SH-SY5Y (cell line): ENCODE measurements around the gene TBCCD1.

Experiments used
- GATA2 ChIP-seq: IDR thresholded peaks from 2 replicates; pipeline ENCODE4 v1.6.1; 2011; ENCODE audit warnings: mild to moderate bottlenecking, low read depth, low read length
- GATA3 ChIP-seq: IDR thresholded peaks from 2 replicates; pipeline ENCODE4 v1.6.1; 2011; ENCODE audit warnings: low read depth, mild to moderate bottlenecking, low read length, moderate library complexity

DNA sequence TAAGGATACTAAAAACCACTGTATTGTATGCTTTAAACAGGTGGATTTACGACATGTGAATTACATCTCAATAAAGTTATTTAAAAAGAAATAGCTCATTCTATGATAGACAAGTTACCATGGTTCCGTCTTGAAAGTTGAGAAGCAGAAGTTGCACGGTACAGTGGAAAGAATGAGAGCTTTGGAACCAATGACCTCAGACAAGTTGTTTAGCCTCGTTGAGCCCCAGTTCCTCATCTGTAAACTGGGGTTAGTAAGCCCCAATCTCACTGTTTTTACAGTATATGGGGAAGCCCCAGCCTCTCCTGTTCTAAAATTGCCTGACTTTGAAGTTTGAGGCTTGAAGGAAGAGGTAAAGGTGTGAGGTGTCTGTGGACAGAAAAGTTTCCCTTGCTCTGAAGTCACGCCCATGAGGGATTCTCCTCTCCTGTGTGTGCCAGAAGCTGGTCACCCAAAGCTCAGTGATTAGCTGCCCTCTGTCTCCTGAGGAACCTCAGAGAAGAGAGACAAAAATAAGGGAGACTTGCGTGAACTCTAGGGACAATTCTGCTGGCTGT lies 32.9 kb downstream of the TBCCD1 start:
- TF ChIP-seq GATA2 (no peak), GATA3 (no peak)
